OCI-M2 (cell line): ENCODE data around the gene CPEB1.

Experiments
- DNase-seq: peaks from one replicate; lab custom pipeline; 2025; ENCODE audit not compliant: unreplicated experiment; lab: John Stamatoyannopoulos, UW

The CPEB1 gene

GRCh38 chr15:82647045-82647834 is at the start of gene CPEB1:
TSS of gene CPEB1 (minus strand) at chr15:82647363. CDS start at chr15:82628459, 18,904 bp downstream.
- DNase-seq, result no peak

- DNase-seq, result no peak
These were observed 45.0 kb upstream of the CPEB1 start for GRCh38 chr15:82692171-82692570.

GRCh38 chr15:82689147-82689546 is 42.0 kb upstream of the CPEB1 start:
- no peak for DNase-seq

GRCh38 chr15:82688691-82689090 is 41.5 kb upstream of the CPEB1 start:
- no peak for DNase-seq

- no peak for DNase-seq
These were observed 34.2 kb upstream of the CPEB1 start for GRCh38 chr15:82681371-82681770.

GRCh38 chr15:82680200-82681102 is 33.3 kb upstream of the CPEB1 start:
- DNase-seq, result no peak

- no peak for DNase-seq
These were observed 32.5 kb upstream of the CPEB1 start for GRCh38 chr15:82679626-82680199.

- no peak for DNase-seq
These were observed 30.7 kb upstream of the CPEB1 start for GRCh38 chr15:82677720-82678323.

- no peak for DNase-seq
These were observed 27.7 kb upstream of the CPEB1 start for GRCh38 chr15:82674873-82675272.

GRCh38 chr15:82670699-82671098 is 23.5 kb upstream of the CPEB1 start:
- no peak for DNase-seq

GRCh38 chr15:82666606-82667005 is 19.4 kb upstream of the CPEB1 start:
- DNase-seq, result no peak

- DNase-seq, result no peak
These were observed 16.9 kb upstream of the CPEB1 start for GRCh38 chr15:82664021-82664420.

GRCh38 chr15:82663186-82663600 is 16.0 kb upstream of the CPEB1 start:
- DNase-seq, result peak; percentile 27

GRCh38 chr15:82662641-82663040 is 15.5 kb upstream of the CPEB1 start:
- no peak for DNase-seq

- no peak for DNase-seq
These were observed 13.2 kb upstream of the CPEB1 start for GRCh38 chr15:82660378-82660777.

- no peak for DNase-seq
These were observed 9.6 kb upstream of the CPEB1 start for GRCh38 chr15:82656641-82657266.

- DNase-seq, result no peak
These were observed 8.4 kb upstream of the CPEB1 start for GRCh38 chr15:82655606-82656005.

- DNase-seq, result no peak
These were observed 6.5 kb upstream of the CPEB1 start for GRCh38 chr15:82653483-82654168.

GRCh38 chr15:82651708-82652107 is 4.5 kb upstream of the CPEB1 start:
- no peak for DNase-seq

GRCh38 chr15:82650046-82650670 is 3.0 kb upstream of the CPEB1 start:
- no peak for DNase-seq
